GM12878 (cell line): ENCODE measurements around the gene ADCY1. TPM values are rescaled to one million over a fixed set of nuclear protein-coding genes. Genes with fewer than 3 reads are reported as not detected.

Source experiments
- ATAC-seq: fragments of 200-7000 bp; cut with Tn5 transposase; 3 replicates; pipeline ENCODE4 v1.9.1; 2020; ENCODE audit warnings: mild to moderate bottlenecking, moderate library complexity
- BruUV-seq: library from RNA; stranded (reverse); fragments of 400-500 nt; replicated peaks from 2 replicates; lab custom pipeline; 2021; lab: Mats Ljungman, UMichigan
- CTCF ChIA-PET: fragments of 300-600 bp; sonication (Branson Sonifier 250); formaldehyde crosslinking; extraction: SDS; loops from one replicate; lab custom pipeline; 2021; ENCODE audit warnings: inconsistent platforms; lab: Yijun Ruan, JAX
- POLR2A ChIA-PET: fragments of 350-600 bp; formaldehyde crosslinking; extraction: SDS; loops from one replicate; lab custom pipeline; 2021; ENCODE audit warnings: inconsistent platforms; lab: Charles Lee
- RAD21 ChIA-PET: fragments of 300-600 bp; sonication (Branson Sonifier 250); formaldehyde crosslinking; loops from one replicate; lab custom pipeline; 2023; ENCODE audit warnings: antibody characterized with exemption; ENCODE audit not compliant: unreplicated experiment; lab: Charles Lee
- SMC1A ChIA-PET: fragments of 300-600 bp; sonication (Branson Sonifier 250); formaldehyde crosslinking; loops from one replicate; lab custom pipeline; 2023; ENCODE audit not compliant: unreplicated experiment, uncharacterized antibody; lab: Charles Lee
- DNase-seq: peaks from one replicate; pipeline ENCODE4 v3.0.0-alpha.2; 2011; ENCODE audit warnings: low read depth, low spot score
- FAIRE-seq: peaks from 3 replicates; lab custom pipeline; 2011; peaks lifted over from hg19 to GRCh38; lab: Jason Lieb, UNC
- H2AFZ ChIP-seq: 2 replicates; pipeline ENCODE4 v1.6.0; 2011; ENCODE audit warnings: low read depth, low read length, control low read depth; ENCODE audit not compliant: control insufficient read depth
- H3K27ac ChIP-seq: 2 replicates; pipeline ENCODE4 v1.5.1; 2011; ENCODE audit warnings: control low read depth; ENCODE audit not compliant: control insufficient read depth, insufficient read depth
- H3K27me3 ChIP-seq, 2 experiments: replicated peaks in 1 of 2; 2 replicates each; pipeline versions ENCODE4 v1.6.0 to v1.6.1; 2011; ENCODE audit warnings: low read length in 1 of 2; ENCODE audit not compliant: control insufficient read depth in 2 of 2, insufficient read depth in 2 of 2
- H3K36me3 ChIP-seq, 2 experiments: 2 replicates each; pipeline ENCODE4 v1.5.1; 2011; ENCODE audit warnings: low read length in 1 of 2; ENCODE audit not compliant: control insufficient read depth in 2 of 2, insufficient read depth in 2 of 2
- H3K4me1 ChIP-seq: 2 replicates; pipeline ENCODE4 v1.6.1; 2011; ENCODE audit warnings: mild to moderate bottlenecking, low read length, moderate library complexity, mixed read lengths; ENCODE audit not compliant: control insufficient read depth, insufficient read depth
- H3K4me2 ChIP-seq: 2 replicates; pipeline ENCODE4 v1.6.0; 2011; ENCODE audit warnings: control low read depth; ENCODE audit not compliant: control insufficient read depth, insufficient read depth
- H3K4me3 ChIP-seq: fragments of 200-600 bp; sonication (generic); 2 replicates; pipeline ENCODE4 v1.5.1; 2016
- H3K79me2 ChIP-seq: 2 replicates; pipeline ENCODE4 v1.6.0; 2011; ENCODE audit warnings: low read length; ENCODE audit not compliant: control insufficient read depth, insufficient read depth
- H3K9ac ChIP-seq: 2 replicates; pipeline ENCODE4 v1.8.0; 2011; ENCODE audit warnings: low read length, control low read depth, mixed read lengths; ENCODE audit not compliant: control insufficient read depth, insufficient read depth
- H3K9me3 ChIP-seq: replicated peaks from 3 replicates; pipeline ENCODE4 v1.5.1; 2011; ENCODE audit warnings: mild to moderate bottlenecking, low read length; ENCODE audit not compliant: control insufficient read depth, insufficient read depth
- H4K20me1 ChIP-seq: 2 replicates; pipeline ENCODE4 v1.6.0; 2011; ENCODE audit not compliant: control insufficient read depth, insufficient read depth
- BACH1 ChIP-seq: fragments of 450-650 bp; IDR thresholded peaks from 2 replicates; pipeline ENCODE4 v1.6.1; 2017; ENCODE audit warnings: mild to moderate bottlenecking, borderline replicate concordance
- CHD1 ChIP-seq: IDR thresholded peaks from 2 replicates; pipeline ENCODE4 v1.6.1; 2012; ENCODE audit warnings: low read depth, low read length, improper control_type of control experiment
- EZH2 ChIP-seq: IDR thresholded peaks from 2 replicates; pipeline ENCODE4 v1.6.1; 2012; ENCODE audit warnings: low read depth, mild to moderate bottlenecking, control low read depth, inconsistent platforms, low read length, borderline replicate concordance; ENCODE audit not compliant: control insufficient read depth
- HDGF ChIP-seq: fragments of 450-650 bp; IDR thresholded peaks from 2 replicates; pipeline ENCODE4 v1.6.1; 2016; ENCODE audit warnings: antibody characterized with exemption
- NFXL1 ChIP-seq: fragments of 450-650 bp; IDR thresholded peaks from 2 replicates; pipeline ENCODE4 v1.6.1; 2017; ENCODE audit warnings: antibody characterized with exemption, mild to moderate bottlenecking, borderline replicate concordance
- RAD51 ChIP-seq: fragments of 450-650 bp; IDR thresholded peaks from 2 replicates; pipeline ENCODE4 v1.6.1; 2016; ENCODE audit warnings: moderate library complexity, mild to moderate bottlenecking, inconsistent platforms
- SPI1 ChIP-seq: IDR thresholded peaks from 2 replicates; pipeline ENCODE4 v1.6.1; 2011; ENCODE audit warnings: low read depth, mild to moderate bottlenecking, low read length, moderate library complexity, borderline replicate concordance; ENCODE audit not compliant: insufficient read depth
- TBL1XR1 ChIP-seq: IDR thresholded peaks from 2 replicates; pipeline ENCODE4 v1.6.1; 2012; ENCODE audit warnings: low read depth, low read length, improper control_type of control experiment
- ZNF207 ChIP-seq: fragments of 450-650 bp; IDR thresholded peaks from 2 replicates; pipeline ENCODE4 v1.6.1; 2014; ENCODE audit warnings: antibody characterized with exemption, mild to moderate bottlenecking, borderline replicate concordance
- ZNF274 ChIP-seq: IDR thresholded peaks from one replicate; pipeline ENCODE4 v1.8.0; 2011; ENCODE audit not compliant: insufficient read length, insufficient read depth
- ZNF384 ChIP-seq: IDR thresholded peaks from 2 replicates; pipeline ENCODE4 v1.6.1; 2012; ENCODE audit warnings: low read depth, mild to moderate bottlenecking, low read length, improper control_type of control experiment, borderline replicate concordance
- WGBS: methylation state at CpG from one replicate; pipeline ENCODE4 v1.1.6; 2016; ENCODE audit warnings: low lambda C conversion rate; ENCODE audit not compliant: insufficient replicate concordance, insufficient coverage; ENCODE audit errors: missing lambda C conversion rate; 5-methylcytosine and 5-hydroxymethylcytosine counted together
- in situ Hi-C: fragments of 300-500 bp; cut with MboI; formaldehyde crosslinking; loops from 9 replicates; pipeline ENCODE4 v1.14.3; 2018; ENCODE audit warnings: mixed read lengths
- intact Hi-C: fragments of 100-400 bp; cut with micrococcal nuclease; formaldehyde crosslinking; loops from one replicate; pipeline ENCODE4 v1.14.2; 2022; ENCODE audit not compliant: unreplicated experiment
- polyA plus RNA-seq, 11 experiments: library from polyadenylated mRNA; depleted of rRNA in 4 of 11; unstranded in 6 of 11; stranded (reverse) in 5 of 11; fragments of >200 nt; fragmentation: Nextera tagmentation in 4 of 11; fragmentation: Illumina TruSeq in 1 of 11; extraction: Ambion mirVana in 4 of 11; extraction: Trizol in 1 of 11; gene quantifications; 1 replicate in 1 of 11; 2 replicates in 10 of 11; pipeline versions ENCODE4 v1.2.1 to v1.2.3, GENCODE V29; 2011 to 2016; ENCODE audit warnings: inconsistent platforms in 2 of 11, missing spikeins in 2 of 11, low read depth in 1 of 11
- total RNA-seq, 4 experiments: library from RNA; depleted of rRNA in 3 of 4; stranded (reverse); fragments of >200 nt in 3 of 4; fragmentation: Illumina TruSeq in 1 of 4; extraction: Trizol in 1 of 4; gene quantifications; 2 replicates each; pipeline versions ENCODE4 v1.2.1 to v1.2.3, GENCODE V29; 2013 to 2021
- TF ChIP-seq, protein P1 (sequence below): fragments of 150-350 bp; IDR thresholded peaks from 2 replicates; pipeline ENCODE4 v1.6.1; 2016; ENCODE audit warnings: low read depth, low read length

Gene ADCY1
- total and polyA plus RNA-seq, 10 of the 15 experiments (the other 5 are each of a cell fraction or from before 2014, with no cell fraction given): 0.13 to 1.4 (median 0.45) TPM; not detected in 1

DNA sequence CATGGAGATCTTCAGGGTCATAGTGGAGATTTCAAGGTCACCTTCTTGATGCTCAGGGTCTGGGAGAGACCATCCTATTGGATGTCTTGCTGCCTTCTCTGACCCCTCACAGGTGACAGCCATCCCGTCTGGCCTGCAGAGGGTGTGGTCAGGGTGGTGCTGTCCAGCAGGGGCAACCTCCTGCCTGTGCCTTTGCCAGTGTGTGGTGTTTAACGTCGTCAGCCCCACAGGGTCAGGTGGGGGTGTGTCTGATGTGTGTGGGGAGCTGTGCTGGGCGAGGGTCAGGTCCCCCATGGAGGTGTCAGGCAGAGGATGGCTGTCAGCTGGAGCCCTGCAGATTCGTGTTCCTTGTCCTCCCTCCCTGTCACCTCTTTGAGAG is 16.5 kb downstream of the ADCY1 start:
- DNase-seq (no peak), ATAC-seq (no peak), FAIRE-seq (no peak)
- Histone ChIP-seq H3K9me3 (no peaks in the 10 kb centered on the region), H3K27ac (no peak overlapping the region), H2AFZ (no peak overlapping the region), H3K9ac (no peak overlapping the region), H4K20me1 (no peaks in the 10 kb centered on the region), H3K27me3 (no peaks in the 10 kb centered on the region; a peak in 1 of 4 replicates), H3K36me3 (no peaks in the 10 kb centered on the region), H3K4me2 (no peak overlapping the region), H3K79me2 (no peaks in the 10 kb centered on the region), H3K4me3 (no peak overlapping the region), H3K4me1 (no peaks in the 10 kb centered on the region)
- BruUV-seq: no TSS peak
- intact Hi-C loops: no loop called here
- ChIA-PET RAD21 (no interaction called here), CTCF (no interaction called here), POLR2A (no interaction called here), SMC1A (no interaction called here)
- WGBS: 6% methylated on average over 5 of the region's 5 CpGs
- TF ChIP-seq NFXL1 (no peak), CHD1 (no peak), ZNF274 (no peak), BACH1 (no peak), EZH2 (no peak), RAD51 (no peak), ZNF384 (no peak), HDGF (no peak), SPI1 (no peak), TBL1XR1 (no peak), ZNF207 (no peak)
- TF ChIP-seq, protein P1, sequence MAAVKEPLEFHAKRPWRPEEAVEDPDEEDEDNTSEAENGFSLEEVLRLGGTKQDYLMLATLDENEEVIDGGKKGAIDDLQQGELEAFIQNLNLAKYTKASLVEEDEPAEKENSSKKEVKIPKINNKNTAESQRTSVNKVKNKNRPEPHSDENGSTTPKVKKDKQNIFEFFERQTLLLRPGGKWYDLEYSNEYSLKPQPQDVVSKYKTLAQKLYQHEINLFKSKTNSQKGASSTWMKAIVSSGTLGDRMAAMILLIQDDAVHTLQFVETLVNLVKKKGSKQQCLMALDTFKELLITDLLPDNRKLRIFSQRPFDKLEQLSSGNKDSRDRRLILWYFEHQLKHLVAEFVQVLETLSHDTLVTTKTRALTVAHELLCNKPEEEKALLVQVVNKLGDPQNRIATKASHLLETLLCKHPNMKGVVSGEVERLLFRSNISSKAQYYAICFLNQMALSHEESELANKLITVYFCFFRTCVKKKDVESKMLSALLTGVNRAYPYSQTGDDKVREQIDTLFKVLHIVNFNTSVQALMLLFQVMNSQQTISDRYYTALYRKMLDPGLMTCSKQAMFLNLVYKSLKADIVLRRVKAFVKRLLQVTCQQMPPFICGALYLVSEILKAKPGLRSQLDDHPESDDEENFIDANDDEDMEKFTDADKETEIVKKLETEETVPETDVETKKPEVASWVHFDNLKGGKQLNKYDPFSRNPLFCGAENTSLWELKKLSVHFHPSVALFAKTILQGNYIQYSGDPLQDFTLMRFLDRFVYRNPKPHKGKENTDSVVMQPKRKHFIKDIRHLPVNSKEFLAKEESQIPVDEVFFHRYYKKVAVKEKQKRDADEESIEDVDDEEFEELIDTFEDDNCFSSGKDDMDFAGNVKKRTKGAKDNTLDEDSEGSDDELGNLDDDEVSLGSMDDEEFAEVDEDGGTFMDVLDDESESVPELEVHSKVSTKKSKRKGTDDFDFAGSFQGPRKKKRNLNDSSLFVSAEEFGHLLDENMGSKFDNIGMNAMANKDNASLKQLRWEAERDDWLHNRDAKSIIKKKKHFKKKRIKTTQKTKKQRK: no peak
- in situ Hi-C loops: no loop called here
